M059J (cell line): ENCODE data around the gene BICDL2. TPM values are rescaled to one million over a fixed set of nuclear protein-coding genes. Genes with fewer than 3 reads are reported as not detected.

ENCODE experiments used
- DNase-seq: peaks from one replicate; pipeline ENCODE4 v3.0.0-alpha.2; 2012; ENCODE audit warnings: low read depth
- total RNA-seq: library from RNA; depleted of rRNA; stranded (reverse); fragments of >200 nt; shearing (Covaris generic); gene quantifications from 2 replicates; pipeline ENCODE4 v1.2.3, GENCODE V29; 2014; rRNA removed

BICDL2 gene
- total RNA-seq, 1 experiment from 2014 or later, result not detected

GRCh38 chr16:2985462-2985861, 51.3 kb downstream of the BICDL2 start:
- no peak for DNase-seq

- peak; percentile 82 for DNase-seq
Measured at GRCh38 chr16:2983706-2984136, 53.0 kb downstream of the BICDL2 start.

GRCh38 chr16:2982402-2982801, 54.3 kb downstream of the BICDL2 start:
- DNase-seq, result no peak

- no peak for DNase-seq
Measured at GRCh38 chr16:2981899-2982250, 54.9 kb downstream of the BICDL2 start.

GRCh38 chr16:2981177-2981898, 55.4 kb downstream of the BICDL2 start:
- DNase-seq, result no peak

- peak; percentile 85 for DNase-seq
Measured at GRCh38 chr16:2980227-2981176, 56.2 kb downstream of the BICDL2 start, which contains the start of gene PKMYT1. TSS of gene PKMYT1 (minus strand) at chr16:2980446. CDS start at chr16:2979657, 789 bp downstream.

- DNase-seq, result no peak
Measured at GRCh38 chr16:2979669-2980226, 57.0 kb downstream of the BICDL2 start.

Other genes starting within 250 kb of the BICDL2 start
- not detected in 2 replicates for gene PRSS33, start 249.4 kb downstream of the BICDL2 start, total RNA-seq
- not detected in 2 replicates for gene PRSS41, start 238.5 kb downstream of the BICDL2 start, total RNA-seq
- not detected in 2 replicates for gene PRSS21, start 219.7 kb downstream of the BICDL2 start, total RNA-seq
- 0.12 and 3.9 TPM in 2 replicates for gene ZG16B, start 206.6 kb downstream of the BICDL2 start, total RNA-seq
- not detected in 2 replicates for gene PRSS22, start 178.8 kb downstream of the BICDL2 start, total RNA-seq
- 97.4 and 112 TPM in 2 replicates for gene FLYWCH2, start 153.7 kb downstream of the BICDL2 start, total RNA-seq
- 27.0 and 34.0 TPM in 2 replicates for gene FLYWCH1, start 125.0 kb downstream of the BICDL2 start, total RNA-seq
- 2.1 and 6.3 TPM in 2 replicates for gene KREMEN2, start 72.7 kb downstream of the BICDL2 start, total RNA-seq
- 24.0 and 38.7 TPM in 2 replicates for gene PAQR4, start 67.6 kb downstream of the BICDL2 start, total RNA-seq
- 47.4 and 57.5 TPM in 2 replicates for gene PKMYT1, start 56.5 kb downstream of the BICDL2 start, total RNA-seq
- not detected in 2 replicates for gene CLDN9, start 24.0 kb downstream of the BICDL2 start, total RNA-seq
- gene CLDN6, start 18.8 kb downstream of the BICDL2 start, total RNA-seq, result 0.27 and 0.34 TPM in 2 replicates
- gene TNFRSF12A, start 16.6 kb downstream of the BICDL2 start, total RNA-seq, result 662 and 743 TPM in 2 replicates
- 28.1 and 47.8 TPM in 2 replicates for gene HCFC1R1, start 13.0 kb downstream of the BICDL2 start, total RNA-seq
- gene THOC6, start 12.9 kb downstream of the BICDL2 start, total RNA-seq, result 29.9 and 31.7 TPM in 2 replicates
- gene MMP25, start 9.6 kb upstream of the BICDL2 start, total RNA-seq, result 0.02 TPM in 1 of 2 replicates, not detected in the other
- 51.5 and 62.5 TPM in 2 replicates for gene IL32, start 28.7 kb upstream of the BICDL2 start, total RNA-seq
- not detected in 2 replicates for gene ZSCAN10, start 62.4 kb upstream of the BICDL2 start, total RNA-seq
- 13.5 and 15.4 TPM in 2 replicates for gene ZNF205, start 75.6 kb upstream of the BICDL2 start, total RNA-seq
- gene ZNF213, start 98.1 kb upstream of the BICDL2 start, total RNA-seq, result 1.1 and 6.2 TPM in 2 replicates
- gene OR1F1, start 151.3 kb upstream of the BICDL2 start, total RNA-seq, result 0.15 TPM in 1 of 2 replicates, not detected in the other
- 10.0 and 17.4 TPM in 2 replicates for gene ZNF200, start 198.2 kb upstream of the BICDL2 start, total RNA-seq
- 0.39 TPM in 1 of 2 replicates, not detected in the other for gene MEFV, start 219.7 kb upstream of the BICDL2 start, total RNA-seq
- gene ZNF263, start 246.5 kb upstream of the BICDL2 start, total RNA-seq, result 37.4 and 48.8 TPM in 2 replicates